Measurements from ENCODE around the gene PLA2G15.
"Not testable (repeated sequence)": the region's sequence is repeated elsewhere in the genome, so short reads cannot be mapped to it uniquely, and the experiment has no call there.

Gene PLA2G15

GRCh38 chr16:68281368-68282063, 36.3 kb downstream of the PLA2G15 start:
- DNase-seq, result no peak

DNA sequence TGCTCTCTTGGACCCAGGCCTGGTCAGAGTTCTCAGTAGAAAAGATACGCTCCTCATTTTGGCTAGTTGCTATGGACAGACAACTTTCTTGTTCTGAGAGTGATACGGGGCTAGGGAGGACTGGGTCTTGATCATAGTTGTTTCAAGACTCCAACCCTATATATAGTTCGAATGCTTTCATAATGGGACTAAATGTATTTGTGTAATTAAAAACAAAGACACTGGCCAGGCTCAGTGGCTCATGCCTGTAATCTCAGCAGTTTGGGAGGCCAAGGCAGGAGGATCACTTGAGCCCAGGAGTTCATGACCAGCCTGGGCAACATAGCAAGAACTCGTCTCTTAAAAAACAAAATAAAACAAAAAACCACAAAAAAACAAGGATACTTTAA, 36.9 kb downstream of the PLA2G15 start:
- DNase-seq, result no peak

- no peak for DNase-seq
Observed at GRCh38 chr16:68283346-68283745, 38.2 kb downstream of the PLA2G15 start.

- DNase-seq, result no peak
Observed at GRCh38 chr16:68283801-68284598, 38.8 kb downstream of the PLA2G15 start.

- DNase-seq, result no peak
Observed at GRCh38 chr16:68284847-68285246, 39.7 kb downstream of the PLA2G15 start.

GRCh38 chr16:68285683-68286082, 40.5 kb downstream of the PLA2G15 start:
- no peak for DNase-seq

DNA sequence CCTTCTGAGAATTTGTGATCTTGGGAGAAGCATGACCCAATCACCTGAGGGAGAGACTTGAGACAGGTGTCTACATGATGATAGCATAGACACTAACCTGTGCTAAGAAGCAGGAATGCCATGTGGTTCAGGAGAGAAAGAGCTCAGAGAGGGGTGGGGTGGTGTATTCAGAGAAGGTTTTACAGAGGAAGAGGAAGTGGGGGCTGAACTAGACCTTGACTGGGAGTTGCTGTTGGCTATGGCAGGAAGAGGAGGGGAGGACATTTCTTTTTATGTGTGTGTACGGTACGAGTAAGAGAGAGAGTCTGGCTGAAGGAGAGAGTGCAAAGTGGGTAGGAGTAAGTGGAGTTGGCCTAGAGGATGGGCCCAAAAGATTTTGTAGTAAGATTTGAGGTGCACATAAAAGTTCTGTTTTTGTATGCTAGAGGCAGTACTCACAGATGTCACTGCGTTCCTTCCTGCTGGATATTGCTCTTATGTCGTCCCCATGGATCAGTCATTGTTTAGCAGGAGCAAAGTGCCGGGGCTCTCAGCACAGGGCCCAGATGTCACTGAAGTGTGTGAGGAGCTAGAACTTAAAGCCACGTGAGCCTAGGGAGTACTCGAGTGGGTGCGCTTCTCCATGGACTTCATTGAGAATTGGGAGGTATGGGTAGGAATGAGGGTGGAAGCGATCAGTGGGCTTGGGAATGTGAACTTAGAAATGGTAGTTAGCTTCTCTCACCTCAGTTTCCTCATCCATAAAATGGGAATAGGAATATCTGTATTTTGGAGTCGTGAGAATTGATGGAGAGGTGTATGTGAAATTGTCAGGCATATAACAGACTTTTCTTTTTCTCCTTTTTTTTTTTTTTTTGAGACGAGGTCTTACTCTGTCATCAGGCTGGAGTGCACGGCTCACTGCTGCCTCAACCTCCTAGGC, 41.2 kb downstream of the PLA2G15 start:
- no peak for DNase-seq

- no peak for DNase-seq
Observed at GRCh38 chr16:68287276-68288251, 42.4 kb downstream of the PLA2G15 start.

- no peak for DNase-seq
Observed at GRCh38 chr16:68288252-68288650, 43.1 kb downstream of the PLA2G15 start.

DNA sequence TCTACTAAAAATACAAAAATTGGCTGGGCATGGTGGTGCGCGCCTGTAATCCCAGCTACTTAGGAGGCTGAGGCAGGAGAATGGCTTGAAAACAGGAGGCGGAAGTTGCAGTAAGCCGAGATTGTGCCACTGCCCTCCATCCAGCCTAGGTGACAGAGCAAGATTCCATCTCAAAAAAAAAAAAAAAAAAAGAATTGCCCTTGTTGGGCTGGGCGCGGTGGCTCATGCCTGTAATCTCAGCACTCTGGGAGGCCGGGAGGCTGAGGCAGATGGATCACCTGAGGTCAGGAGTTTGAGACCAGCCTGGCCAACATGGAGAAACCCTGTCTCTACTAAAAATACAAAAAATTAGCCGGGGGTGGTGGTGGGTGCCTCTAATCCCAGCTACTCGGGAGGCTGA, 43.6 kb downstream of the PLA2G15 start:
- not testable (repeated sequence) for DNase-seq

GRCh38 chr16:68289202-68289601, 44.0 kb downstream of the PLA2G15 start:
- no peak for DNase-seq

DNA sequence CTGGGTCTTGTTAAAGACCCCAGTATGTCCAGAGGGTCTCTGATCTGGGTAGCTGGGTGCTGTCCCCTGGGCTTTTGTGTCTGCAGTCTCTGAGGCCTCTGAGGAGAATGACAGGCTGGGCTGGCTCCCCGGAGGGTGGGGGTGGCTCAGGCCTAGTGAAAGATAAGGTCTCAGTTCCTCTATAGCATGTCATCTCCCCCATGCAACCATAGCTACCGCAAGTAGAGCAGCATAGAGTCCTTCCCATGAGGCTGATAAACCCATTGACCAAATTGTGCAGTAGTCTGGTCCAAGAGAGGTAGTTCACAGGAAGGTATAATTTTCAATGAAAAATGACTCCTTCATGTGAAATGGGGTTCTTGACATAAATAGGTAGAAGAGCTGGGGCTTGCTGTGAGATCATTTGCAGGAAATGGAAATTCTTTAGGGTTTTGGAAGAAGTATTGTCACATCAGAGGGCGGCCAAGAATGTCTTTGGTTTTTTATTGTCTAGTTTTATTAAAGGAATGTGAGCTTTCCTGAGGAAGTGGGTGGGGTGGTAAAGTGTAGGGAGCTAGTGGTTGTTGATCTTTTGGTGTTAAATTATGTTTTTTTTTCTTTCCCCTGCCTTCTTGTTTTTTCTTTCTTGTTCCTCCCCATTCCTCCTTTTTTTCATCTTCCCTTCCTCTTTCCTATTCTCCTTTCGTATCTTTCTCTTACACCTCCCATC, 44.6 kb downstream of the PLA2G15 start:
- no peak for DNase-seq

DNA sequence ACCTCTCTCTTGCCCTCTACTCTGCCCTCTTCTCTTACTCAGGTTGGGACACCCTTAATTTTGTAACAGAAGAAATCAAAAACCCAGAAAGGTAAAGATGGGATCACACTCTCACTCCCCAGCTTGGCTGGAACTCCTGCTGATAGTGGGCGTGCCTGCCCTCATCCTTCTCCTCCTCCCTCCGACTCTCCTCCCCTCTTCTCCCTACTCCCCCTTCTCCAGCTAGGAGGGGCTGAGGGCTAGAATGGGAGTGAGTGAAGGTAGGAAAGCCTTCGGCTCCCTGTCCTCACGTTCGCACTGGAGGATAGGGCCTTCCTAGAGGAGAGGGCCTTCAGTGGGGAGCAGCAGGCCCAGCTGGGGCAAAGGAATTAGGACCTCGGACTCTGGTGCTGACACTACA, 45.3 kb downstream of the PLA2G15 start:
- DNase-seq, result no peak

- no peak for DNase-seq
Observed at GRCh38 chr16:68291227-68291626, 46.1 kb downstream of the PLA2G15 start.

DNA sequence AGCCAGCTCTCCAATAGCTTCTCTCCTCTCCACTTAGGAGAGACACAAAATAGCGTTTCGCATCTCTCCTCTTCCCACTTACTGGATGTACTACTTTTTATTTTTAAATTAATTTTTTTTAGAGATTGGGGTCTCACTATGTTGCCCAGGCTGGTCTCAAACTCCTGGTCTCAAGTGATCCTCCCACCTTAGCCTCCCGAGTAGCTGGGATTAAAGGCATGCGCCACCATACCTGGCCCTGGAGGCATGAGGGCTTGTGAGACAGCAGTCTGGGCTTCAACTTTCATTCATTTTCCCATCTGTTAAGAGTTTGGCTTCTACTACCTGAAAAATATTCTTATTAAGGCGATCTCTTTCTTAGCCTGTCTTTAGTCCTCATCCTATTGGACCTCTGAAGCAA, 47.3 kb downstream of the PLA2G15 start:
- DNase-seq, result no peak

DNA sequence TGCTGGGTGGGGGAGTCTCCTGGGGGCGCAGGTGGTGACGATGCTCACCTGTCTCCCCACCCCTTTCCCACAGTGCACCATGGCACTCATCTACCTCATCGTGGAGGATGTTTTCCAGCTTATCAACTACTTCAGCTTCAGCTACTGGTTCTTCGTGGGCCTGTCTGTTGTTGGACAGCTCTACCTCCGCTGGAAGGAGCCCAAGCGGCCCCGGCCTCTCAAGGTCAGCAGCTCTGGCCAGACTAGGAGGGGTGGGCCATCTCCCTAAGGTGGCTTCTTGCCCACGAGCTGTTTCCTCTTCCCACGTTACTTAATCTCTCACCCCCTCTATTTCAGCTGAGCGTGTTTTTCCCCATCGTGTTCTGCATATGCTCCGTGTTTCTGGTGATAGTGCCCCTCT, 51.1 kb downstream of the PLA2G15 start:
- DNase-seq, result no peak

- DNase-seq, result no peak
Observed at GRCh38 chr16:68296693-68297092, 51.5 kb downstream of the PLA2G15 start.

- no peak for DNase-seq
Observed at GRCh38 chr16:68297908-68298307, 52.7 kb downstream of the PLA2G15 start.

- DNase-seq, result no peak
Observed at GRCh38 chr16:68298312-68298711, 53.1 kb downstream of the PLA2G15 start.

DNA sequence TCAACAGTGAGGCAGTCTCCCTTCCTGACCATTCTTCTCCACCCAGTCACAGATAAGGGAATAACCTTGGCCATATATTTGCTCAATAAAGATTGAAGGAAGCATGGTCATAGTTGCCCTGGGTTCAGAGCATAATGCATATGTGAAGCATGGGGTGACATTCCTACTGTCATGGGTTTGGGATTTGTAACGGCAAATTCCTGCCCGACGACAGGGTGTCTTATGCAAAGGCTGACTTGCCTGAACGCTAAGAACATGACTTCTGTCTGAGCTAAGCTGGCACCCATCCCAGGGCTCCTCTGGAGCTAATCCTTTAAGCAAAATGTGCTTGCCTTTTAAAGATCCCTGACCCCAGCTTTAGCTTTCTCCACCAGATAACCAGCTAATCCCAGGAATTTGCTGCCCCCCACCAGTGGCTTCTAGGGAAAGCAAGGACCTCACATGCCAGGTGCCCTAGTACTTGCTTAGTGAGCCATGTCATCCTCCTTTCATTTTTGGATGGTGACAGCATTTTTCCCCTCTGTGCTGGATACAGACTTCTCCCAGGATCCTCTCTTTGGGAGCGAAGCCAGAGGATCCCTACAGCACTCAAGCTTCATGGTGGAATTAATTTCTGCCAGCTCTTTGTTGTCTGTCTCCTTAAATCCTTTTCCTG, 53.9 kb downstream of the PLA2G15 start:
- no peak for DNase-seq
